IPS-18c (cell line): ENCODE measurements around the gene CSNK1G2.

Experiments used
- H3K4me3 ChIP-seq: 2 replicates; pipeline ENCODE4 v1.7.0; 2013; ENCODE audit warnings: low read depth, mild to moderate bottlenecking, low read length, moderate library complexity; ENCODE audit not compliant: insufficient read depth
- H3K9me3 ChIP-seq: one replicate; pipeline ENCODE4 v1.6.1; 2013; ENCODE audit warnings: mild to moderate bottlenecking, low read length, moderate library complexity; ENCODE audit not compliant: control insufficient read depth, insufficient read depth

The CSNK1G2 gene

GRCh38 chr19:1913781-1914577 lies 27.0 kb upstream of the CSNK1G2 start:
- no peak overlapping the region for H3K4me3 ChIP-seq
- H3K9me3 ChIP-seq, result no peaks in the 10 kb centered on the region

GRCh38 chr19:1914826-1915341 lies 26.1 kb upstream of the CSNK1G2 start:
- Histone ChIP-seq H3K4me3 (no peak overlapping the region), H3K9me3 (no peaks in the 10 kb centered on the region)

GRCh38 chr19:1917146-1917545 lies 23.8 kb upstream of the CSNK1G2 start:
- H3K9me3 ChIP-seq, result no peaks in the 10 kb centered on the region
- H3K4me3 ChIP-seq, result no peak overlapping the region

DNA sequence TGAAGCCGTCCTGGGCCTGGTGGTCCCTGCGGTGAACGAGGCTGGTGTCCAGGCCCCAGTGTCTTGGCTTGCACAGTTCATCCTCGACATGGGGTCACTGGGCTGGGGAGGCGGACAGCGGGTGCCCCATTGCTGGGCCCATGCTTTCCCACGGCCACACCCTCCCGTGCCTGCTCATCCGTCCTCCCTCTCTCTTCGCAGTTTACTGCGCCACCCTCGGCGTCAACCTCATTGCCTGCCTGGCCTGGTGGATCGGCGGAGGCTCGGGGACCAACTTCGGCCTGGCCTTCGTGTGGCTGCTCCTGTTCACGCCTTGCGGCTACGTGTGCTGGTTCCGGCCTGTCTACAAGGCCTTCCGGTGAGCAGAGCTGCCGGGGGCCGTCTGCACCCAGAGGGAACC lies 23.0 kb upstream of the CSNK1G2 start:
- Histone ChIP-seq H3K4me3 (no peak overlapping the region), H3K9me3 (no peaks in the 10 kb centered on the region)

DNA sequence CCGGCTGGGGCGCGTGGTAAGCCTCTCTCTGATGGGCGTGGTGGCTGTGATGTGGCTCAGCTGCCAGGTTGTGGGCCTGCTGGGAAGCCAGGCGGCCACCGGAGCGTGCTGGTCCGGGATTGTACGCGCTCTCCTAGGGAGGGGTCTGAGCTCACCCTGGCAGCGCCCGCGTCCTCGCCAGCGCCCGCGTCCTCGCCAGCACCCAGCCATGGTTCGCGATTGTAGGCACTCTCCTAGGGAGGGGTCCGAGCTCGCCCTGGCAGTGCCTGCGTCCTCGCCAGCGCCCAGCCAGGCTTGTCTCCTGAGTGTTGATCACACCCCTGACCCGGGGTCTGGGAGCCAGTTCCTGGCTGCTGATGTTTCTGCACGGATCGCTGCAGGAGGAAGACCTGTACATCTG lies 22.0 kb upstream of the CSNK1G2 start:
- Histone ChIP-seq H3K4me3 (no peak overlapping the region), H3K9me3 (no peaks in the 10 kb centered on the region)

DNA sequence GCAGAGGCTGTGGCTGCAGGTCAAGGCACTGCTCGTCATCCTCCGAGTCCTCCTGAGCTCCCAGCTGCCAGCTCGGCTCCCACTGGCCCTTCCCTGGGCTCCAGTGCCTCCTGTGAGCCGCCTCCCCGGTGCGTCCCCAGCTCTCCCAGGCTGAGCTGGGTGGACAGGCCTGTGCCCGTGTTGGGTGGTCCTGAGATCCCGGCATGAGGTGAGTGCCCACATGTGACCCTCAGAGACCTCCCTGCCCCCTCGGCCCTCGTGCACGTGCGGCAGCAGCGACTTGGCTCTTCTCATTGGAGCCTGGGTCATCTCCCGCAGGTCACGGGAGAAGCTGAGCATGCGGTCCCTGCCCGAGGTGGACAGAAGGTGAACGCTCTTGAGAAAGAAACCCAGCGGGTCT lies 20.3 kb upstream of the CSNK1G2 start:
- H3K4me3 ChIP-seq, result no peak overlapping the region
- H3K9me3 ChIP-seq, result no peaks in the 10 kb centered on the region

GRCh38 chr19:1921326-1921725 lies 19.6 kb upstream of the CSNK1G2 start:
- Histone ChIP-seq H3K9me3 (no peaks in the 10 kb centered on the region), H3K4me3 (no peak overlapping the region)

DNA sequence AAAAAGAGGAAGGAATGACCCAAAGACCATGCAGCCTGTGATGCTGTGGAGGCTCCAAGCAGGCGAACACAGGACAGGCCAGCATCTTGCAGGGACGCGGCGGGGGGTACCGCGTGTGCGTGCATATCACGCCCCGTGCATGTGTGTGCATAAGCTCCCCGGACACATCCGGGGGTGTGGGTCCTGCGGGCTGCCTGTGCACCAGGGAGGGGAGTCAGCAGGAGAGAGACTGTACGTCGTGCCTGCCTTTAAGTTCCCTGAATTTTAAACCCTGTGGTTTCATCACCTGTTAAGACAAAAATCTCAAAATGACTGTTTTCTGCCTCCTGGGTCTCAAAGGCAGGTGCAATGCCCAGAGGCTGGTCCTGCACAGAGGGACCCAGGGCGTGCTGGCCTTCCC lies 19.1 kb upstream of the CSNK1G2 start:
- Histone ChIP-seq H3K9me3 (no peaks in the 10 kb centered on the region), H3K4me3 (no peak overlapping the region)

DNA sequence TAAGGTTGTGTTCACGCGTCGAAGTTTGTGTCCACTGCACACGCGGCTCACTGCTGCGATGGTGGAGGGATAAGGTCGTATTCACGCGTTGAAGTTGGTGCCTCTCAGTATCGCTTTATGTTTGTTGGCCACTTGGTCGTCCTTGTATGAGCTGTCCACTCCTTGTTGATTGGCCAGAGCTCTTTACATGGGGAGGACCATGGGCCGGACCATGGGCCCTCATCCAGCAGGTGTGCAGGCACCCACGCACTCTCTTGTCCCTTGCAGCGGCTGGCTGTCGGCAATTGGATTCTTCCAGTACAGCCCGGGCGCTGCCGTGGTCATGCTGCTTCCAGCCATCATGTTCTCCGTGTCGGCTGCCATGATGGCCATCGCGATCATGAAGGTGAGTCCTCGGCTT lies 18.2 kb upstream of the CSNK1G2 start:
- H3K4me3 ChIP-seq, result no peak overlapping the region

GRCh38 chr19:1923319-1923718 lies 17.7 kb upstream of the CSNK1G2 start:
- peaks cover 2% of the 10 kb centered on the region for H3K9me3 ChIP-seq

More for the DNA sequence above, 18.2 kb upstream of the CSNK1G2 start:
- peaks cover 2% of the 10 kb centered on the region for H3K9me3 ChIP-seq

DNA sequence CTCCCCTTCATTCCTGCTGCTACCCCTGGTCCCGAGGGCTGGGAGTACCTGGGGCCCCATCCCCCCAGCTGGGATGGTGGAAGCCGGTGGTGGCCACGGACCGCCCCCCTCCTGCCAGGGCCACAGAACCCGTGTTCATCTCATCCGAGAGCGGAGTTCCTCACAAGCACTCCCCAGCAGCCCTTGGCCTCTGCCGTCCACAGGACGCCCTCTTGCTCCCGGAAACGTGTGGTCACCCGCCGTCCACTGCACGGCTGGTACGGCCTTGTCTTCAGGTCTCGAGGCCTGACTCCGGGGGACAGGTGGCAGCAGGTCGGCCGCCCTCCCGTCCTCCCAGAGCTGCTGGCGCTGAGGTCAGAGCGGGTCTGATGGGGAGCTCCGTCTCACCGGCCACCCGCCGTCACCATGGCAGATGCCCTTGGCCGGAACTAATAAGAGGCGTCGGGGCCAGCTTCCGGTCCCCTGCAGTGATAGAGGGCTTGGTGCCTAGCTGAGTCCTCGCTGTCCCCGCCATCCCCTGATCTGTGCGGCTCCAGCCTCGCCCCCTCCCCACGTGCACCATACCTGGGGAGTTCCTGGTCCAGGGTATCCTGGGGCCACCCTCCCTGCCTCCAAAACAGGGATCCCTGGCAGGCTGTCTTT lies 16.5 kb upstream of the CSNK1G2 start:
- peaks cover 2% of the 10 kb centered on the region for H3K9me3 ChIP-seq
- no peak overlapping the region for H3K4me3 ChIP-seq

More at GRCh38 chr19:1923319-1923718, 17.7 kb upstream of the CSNK1G2 start:
- H3K4me3 ChIP-seq, result no peak overlapping the region

GRCh38 chr19:1925544-1925943 lies 15.4 kb upstream of the CSNK1G2 start:
- H3K4me3 ChIP-seq, result no peak overlapping the region
- peaks cover 2% of the 10 kb centered on the region for H3K9me3 ChIP-seq

- H3K4me3 ChIP-seq, result peak overlapping the region; percentile 25; the same call in 1 of the 2 replicates
- H3K9me3 ChIP-seq, result peaks cover 2% of the 10 kb centered on the region
These were observed 11.8 kb upstream of the CSNK1G2 start for GRCh38 chr19:1929021-1929742.

DNA sequence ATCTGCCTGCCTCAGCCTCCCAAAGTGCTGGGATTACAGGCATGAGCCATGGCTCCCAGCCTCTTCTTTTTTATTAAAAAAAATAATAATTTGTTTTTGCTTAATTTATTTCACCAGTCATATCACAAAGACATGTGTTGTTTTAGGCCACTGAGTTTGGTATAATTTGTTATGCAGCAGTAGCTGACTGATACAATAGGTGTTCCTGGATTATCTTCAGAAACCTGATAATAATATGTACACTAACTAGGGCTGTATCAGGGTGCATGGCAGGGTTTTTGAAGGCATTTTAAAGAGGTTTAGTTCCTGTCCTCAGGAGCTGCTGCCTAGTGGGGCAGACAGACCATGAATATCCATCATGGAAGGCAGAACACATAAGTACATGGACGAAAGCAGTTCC lies 9.5 kb upstream of the CSNK1G2 start:
- Histone ChIP-seq H3K4me3 (no peak overlapping the region), H3K9me3 (peaks cover 2% of the 10 kb centered on the region)

- Histone ChIP-seq H3K9me3 (peaks cover under 1% of the 10 kb centered on the region), H3K4me3 (no peak overlapping the region)
These were observed 8.6 kb upstream of the CSNK1G2 start for GRCh38 chr19:1932395-1932794.

- no peak overlapping the region for H3K4me3 ChIP-seq
- H3K9me3 ChIP-seq, result no peaks in the 10 kb centered on the region
These were observed 7.7 kb upstream of the CSNK1G2 start for GRCh38 chr19:1933244-1933643.

- Histone ChIP-seq H3K4me3 (no peak overlapping the region), H3K9me3 (no peaks in the 10 kb centered on the region)
These were observed 7.0 kb upstream of the CSNK1G2 start for GRCh38 chr19:1933942-1934341.
